Measurements from ENCODE around the gene LGSN. TPM values are rescaled to one million over a fixed set of nuclear protein-coding genes. Genes with fewer than 3 reads are reported as not detected.

The LGSN gene
- total and polyA plus RNA-seq, 2 experiments from 2014 or later: 0.15 to 0.45 TPM

DNA sequence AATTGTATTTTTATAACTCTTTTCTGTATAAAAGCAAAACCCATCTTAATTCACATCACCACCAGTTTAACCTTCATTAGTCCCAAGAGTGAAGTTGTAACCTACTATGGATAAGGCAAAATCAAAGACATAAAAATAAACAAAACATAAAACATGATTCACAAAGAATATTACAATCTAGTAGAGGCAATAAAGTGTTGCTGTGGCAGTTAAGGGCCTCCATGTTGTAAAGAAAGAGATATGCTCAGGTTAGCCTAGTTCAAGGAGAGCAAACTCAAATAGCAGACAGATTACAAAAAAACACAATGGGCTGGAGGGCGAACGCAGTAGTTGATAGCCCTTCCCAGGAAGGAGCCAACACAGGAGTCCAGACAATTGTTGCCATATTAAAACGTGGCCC is 13.4 kb downstream of the LGSN start:
- TF ChIP-seq EZH2 (IDR thresholded peaks at IDR 0.05; ENCODE audit: low read depth, unreplicated experiment): no peak
- no peak for TF ChIP-seq JUNB (IDR thresholded peaks at IDR 0.05; ENCODE audit: unreplicated experiment)
- TF ChIP-seq NANOG (IDR thresholded peaks at IDR 0.05; ENCODE audit: borderline replicate concordance): no peak
- no peak for TF ChIP-seq POLR2AphosphoS5 (IDR thresholded peaks at IDR 0.05; ENCODE audit: low read depth)
- no peak overlapping the region for H3K27ac Mint-ChIP-seq
- Histone ChIP-seq H3K27ac (ENCODE audit: low read depth) (no peak overlapping the region), H3K9me2 (ENCODE audit: insufficient read depth) (no peaks in the 10 kb centered on the region), H2AFZ (no peak overlapping the region), H3F3A (replicated peaks; ENCODE audit: low read depth) (no peaks in the 10 kb centered on the region), H3K4me2 (no peak overlapping the region), H3K4me1 (ENCODE audit: insufficient read depth) (no peaks in the 10 kb centered on the region), H3K27me3 (ENCODE audit: insufficient read depth) (no peaks in the 10 kb centered on the region), H4K20me1 (replicated peaks; ENCODE audit: insufficient read depth) (no peaks in the 10 kb centered on the region), H3K4me3 (no peak overlapping the region), H3K36me3 (ENCODE audit: insufficient read depth) (no peaks in the 10 kb centered on the region), H3K79me2 (replicated peaks; ENCODE audit: insufficient read depth) (no peaks in the 10 kb centered on the region)
- no peak overlapping the region for H3K4me3 Mint-ChIP-seq
- H3K4me1 Mint-ChIP-seq: no peaks in the 10 kb centered on the region
- ATAC-seq: no peak
- no peaks in the 10 kb centered on the region for H3K27me3 Mint-ChIP-seq (ENCODE audit: insufficient read depth, low read depth, poor library complexity)
- DNase-seq (ENCODE audit: low spot score): no peak
- H3K9me3 Mint-ChIP-seq: peaks cover 4% of the 10 kb centered on the region; the same call in 1 of the 3 replicates
- H3K36me3 Mint-ChIP-seq (ENCODE audit: low read depth): no peaks in the 10 kb centered on the region

DNA sequence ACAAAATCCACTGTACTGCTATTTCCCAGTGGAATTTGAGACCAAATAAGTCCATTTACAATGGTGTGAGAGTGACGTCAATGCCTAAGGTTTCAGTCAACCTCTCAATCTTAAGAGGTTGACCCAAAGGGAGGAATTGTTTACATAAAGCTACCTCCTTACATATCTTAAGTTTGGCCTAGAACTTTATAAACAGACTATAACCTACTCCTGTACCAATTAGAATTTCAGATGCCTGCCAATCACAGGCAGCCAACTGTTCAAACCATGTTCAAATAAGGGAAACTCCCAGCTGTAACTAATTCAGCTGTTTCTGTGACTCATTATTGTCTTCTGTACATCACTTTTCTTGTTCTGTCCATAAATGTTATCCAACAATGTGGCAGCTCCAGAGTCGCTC is 14.5 kb downstream of the LGSN start:
- Mint-ChIP-seq H3K27me3 (ENCODE audit: insufficient read depth, low read depth, poor library complexity) (no peaks in the 10 kb centered on the region), H3K4me3 (no peak overlapping the region), H3K36me3 (ENCODE audit: low read depth) (no peaks in the 10 kb centered on the region), H3K27ac (no peak overlapping the region), H3K4me1 (no peaks in the 10 kb centered on the region), H3K9me3 (no peaks in the 10 kb centered on the region)
- no peak overlapping the region for H2AFZ ChIP-seq
- no peaks in the 10 kb centered on the region for H3K27me3 ChIP-seq (ENCODE audit: insufficient read depth)
- H3K36me3 ChIP-seq (ENCODE audit: insufficient read depth): no peaks in the 10 kb centered on the region
- H3K79me2 ChIP-seq (replicated peaks; ENCODE audit: insufficient read depth): no peaks in the 10 kb centered on the region
- H3K27ac ChIP-seq (ENCODE audit: low read depth): no peak overlapping the region
- no peak overlapping the region for H3K4me2 ChIP-seq
- H3K4me1 ChIP-seq (ENCODE audit: insufficient read depth): no peaks in the 10 kb centered on the region
- H4K20me1 ChIP-seq (replicated peaks; ENCODE audit: insufficient read depth): no peaks in the 10 kb centered on the region
- H3F3A ChIP-seq (replicated peaks; ENCODE audit: low read depth): no peaks in the 10 kb centered on the region
- ATAC-seq (no peak), DNase-seq (ENCODE audit: low spot score) (no peak)
- no peaks in the 10 kb centered on the region for H3K9me2 ChIP-seq (ENCODE audit: insufficient read depth)
- no peak overlapping the region for H3K4me3 ChIP-seq
- TF ChIP-seq EZH2 (IDR thresholded peaks at IDR 0.05; ENCODE audit: low read depth, unreplicated experiment): no peak
- TF ChIP-seq JUNB (IDR thresholded peaks at IDR 0.05; ENCODE audit: unreplicated experiment): no peak
- TF ChIP-seq ZNF114 (CRISPR knock-in tag; IDR thresholded peaks at IDR 0.05): no peak
- TF ChIP-seq, protein P1, sequence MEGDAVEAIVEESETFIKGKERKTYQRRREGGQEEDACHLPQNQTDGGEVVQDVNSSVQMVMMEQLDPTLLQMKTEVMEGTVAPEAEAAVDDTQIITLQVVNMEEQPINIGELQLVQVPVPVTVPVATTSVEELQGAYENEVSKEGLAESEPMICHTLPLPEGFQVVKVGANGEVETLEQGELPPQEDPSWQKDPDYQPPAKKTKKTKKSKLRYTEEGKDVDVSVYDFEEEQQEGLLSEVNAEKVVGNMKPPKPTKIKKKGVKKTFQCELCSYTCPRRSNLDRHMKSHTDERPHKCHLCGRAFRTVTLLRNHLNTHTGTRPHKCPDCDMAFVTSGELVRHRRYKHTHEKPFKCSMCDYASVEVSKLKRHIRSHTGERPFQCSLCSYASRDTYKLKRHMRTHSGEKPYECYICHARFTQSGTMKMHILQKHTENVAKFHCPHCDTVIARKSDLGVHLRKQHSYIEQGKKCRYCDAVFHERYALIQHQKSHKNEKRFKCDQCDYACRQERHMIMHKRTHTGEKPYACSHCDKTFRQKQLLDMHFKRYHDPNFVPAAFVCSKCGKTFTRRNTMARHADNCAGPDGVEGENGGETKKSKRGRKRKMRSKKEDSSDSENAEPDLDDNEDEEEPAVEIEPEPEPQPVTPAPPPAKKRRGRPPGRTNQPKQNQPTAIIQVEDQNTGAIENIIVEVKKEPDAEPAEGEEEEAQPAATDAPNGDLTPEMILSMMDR (conservative IDR thresholded peaks at IDR 0.05; ENCODE audit: low read depth in 2 of 2): no peak
- no peak for TF ChIP-seq NANOG (IDR thresholded peaks at IDR 0.05; ENCODE audit: borderline replicate concordance)
- TF ChIP-seq, protein P2, sequence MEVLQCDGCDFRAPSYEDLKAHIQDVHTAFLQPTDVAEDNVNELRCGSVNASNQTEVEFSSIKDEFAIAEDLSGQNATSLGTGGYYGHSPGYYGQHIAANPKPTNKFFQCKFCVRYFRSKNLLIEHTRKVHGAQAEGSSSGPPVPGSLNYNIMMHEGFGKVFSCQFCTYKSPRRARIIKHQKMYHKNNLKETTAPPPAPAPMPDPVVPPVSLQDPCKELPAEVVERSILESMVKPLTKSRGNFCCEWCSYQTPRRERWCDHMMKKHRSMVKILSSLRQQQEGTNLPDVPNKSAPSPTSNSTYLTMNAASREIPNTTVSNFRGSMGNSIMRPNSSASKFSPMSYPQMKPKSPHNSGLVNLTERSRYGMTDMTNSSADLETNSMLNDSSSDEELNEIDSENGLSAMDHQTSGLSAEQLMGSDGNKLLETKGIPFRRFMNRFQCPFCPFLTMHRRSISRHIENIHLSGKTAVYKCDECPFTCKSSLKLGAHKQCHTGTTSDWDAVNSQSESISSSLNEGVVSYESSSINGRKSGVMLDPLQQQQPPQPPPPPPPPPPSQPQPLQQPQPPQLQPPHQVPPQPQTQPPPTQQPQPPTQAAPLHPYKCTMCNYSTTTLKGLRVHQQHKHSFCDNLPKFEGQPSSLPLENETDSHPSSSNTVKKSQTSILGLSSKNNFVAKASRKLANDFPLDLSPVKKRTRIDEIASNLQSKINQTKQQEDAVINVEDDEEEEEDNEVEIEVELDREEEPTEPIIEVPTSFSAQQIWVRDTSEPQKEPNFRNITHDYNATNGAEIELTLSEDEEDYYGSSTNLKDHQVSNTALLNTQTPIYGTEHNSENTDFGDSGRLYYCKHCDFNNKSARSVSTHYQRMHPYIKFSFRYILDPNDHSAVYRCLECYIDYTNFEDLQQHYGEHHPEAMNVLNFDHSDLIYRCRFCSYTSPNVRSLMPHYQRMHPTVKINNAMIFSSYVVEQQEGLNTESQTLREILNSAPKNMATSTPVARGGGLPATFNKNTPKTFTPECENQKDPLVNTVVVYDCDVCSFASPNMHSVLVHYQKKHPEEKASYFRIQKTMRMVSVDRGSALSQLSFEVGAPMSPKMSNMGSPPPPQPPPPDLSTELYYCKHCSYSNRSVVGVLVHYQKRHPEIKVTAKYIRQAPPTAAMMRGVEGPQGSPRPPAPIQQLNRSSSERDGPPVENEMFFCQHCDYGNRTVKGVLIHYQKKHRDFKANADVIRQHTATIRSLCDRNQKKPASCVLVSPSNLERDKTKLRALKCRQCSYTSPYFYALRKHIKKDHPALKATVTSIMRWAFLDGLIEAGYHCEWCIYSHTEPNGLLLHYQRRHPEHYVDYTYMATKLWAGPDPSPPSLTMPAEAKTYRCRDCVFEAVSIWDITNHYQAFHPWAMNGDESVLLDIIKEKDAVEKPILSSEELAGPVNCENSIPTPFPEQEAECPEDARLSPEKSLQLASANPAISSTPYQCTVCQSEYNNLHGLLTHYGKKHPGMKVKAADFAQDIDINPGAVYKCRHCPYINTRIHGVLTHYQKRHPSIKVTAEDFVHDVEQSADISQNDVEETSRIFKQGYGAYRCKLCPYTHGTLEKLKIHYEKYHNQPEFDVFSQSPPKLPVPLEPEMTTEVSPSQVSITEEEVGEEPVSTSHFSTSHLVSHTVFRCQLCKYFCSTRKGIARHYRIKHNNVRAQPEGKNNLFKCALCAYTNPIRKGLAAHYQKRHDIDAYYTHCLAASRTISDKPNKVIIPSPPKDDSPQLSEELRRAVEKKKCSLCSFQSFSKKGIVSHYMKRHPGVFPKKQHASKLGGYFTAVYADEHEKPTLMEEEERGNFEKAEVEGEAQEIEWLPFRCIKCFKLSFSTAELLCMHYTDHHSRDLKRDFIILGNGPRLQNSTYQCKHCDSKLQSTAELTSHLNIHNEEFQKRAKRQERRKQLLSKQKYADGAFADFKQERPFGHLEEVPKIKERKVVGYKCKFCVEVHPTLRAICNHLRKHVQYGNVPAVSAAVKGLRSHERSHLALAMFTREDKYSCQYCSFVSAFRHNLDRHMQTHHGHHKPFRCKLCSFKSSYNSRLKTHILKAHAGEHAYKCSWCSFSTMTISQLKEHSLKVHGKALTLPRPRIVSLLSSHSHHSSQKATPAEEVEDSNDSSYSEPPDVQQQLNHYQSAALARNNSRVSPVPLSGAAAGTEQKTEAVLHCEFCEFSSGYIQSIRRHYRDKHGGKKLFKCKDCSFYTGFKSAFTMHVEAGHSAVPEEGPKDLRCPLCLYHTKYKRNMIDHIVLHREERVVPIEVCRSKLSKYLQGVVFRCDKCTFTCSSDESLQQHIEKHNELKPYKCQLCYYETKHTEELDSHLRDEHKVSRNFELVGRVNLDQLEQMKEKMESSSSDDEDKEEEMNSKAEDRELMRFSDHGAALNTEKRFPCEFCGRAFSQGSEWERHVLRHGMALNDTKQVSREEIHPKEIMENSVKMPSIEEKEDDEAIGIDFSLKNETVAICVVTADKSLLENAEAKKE (CRISPR knock-in tag; IDR thresholded peaks at IDR 0.05): no peak
- no peak for TF ChIP-seq STAT1 (IDR thresholded peaks at IDR 0.05; ENCODE audit: unreplicated experiment)
- TF ChIP-seq, protein P3, sequence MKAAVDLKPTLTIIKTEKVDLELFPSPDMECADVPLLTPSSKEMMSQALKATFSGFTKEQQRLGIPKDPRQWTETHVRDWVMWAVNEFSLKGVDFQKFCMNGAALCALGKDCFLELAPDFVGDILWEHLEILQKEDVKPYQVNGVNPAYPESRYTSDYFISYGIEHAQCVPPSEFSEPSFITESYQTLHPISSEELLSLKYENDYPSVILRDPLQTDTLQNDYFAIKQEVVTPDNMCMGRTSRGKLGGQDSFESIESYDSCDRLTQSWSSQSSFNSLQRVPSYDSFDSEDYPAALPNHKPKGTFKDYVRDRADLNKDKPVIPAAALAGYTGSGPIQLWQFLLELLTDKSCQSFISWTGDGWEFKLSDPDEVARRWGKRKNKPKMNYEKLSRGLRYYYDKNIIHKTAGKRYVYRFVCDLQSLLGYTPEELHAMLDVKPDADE (IDR thresholded peaks at IDR 0.05): no peak
- TF ChIP-seq, protein P4, sequence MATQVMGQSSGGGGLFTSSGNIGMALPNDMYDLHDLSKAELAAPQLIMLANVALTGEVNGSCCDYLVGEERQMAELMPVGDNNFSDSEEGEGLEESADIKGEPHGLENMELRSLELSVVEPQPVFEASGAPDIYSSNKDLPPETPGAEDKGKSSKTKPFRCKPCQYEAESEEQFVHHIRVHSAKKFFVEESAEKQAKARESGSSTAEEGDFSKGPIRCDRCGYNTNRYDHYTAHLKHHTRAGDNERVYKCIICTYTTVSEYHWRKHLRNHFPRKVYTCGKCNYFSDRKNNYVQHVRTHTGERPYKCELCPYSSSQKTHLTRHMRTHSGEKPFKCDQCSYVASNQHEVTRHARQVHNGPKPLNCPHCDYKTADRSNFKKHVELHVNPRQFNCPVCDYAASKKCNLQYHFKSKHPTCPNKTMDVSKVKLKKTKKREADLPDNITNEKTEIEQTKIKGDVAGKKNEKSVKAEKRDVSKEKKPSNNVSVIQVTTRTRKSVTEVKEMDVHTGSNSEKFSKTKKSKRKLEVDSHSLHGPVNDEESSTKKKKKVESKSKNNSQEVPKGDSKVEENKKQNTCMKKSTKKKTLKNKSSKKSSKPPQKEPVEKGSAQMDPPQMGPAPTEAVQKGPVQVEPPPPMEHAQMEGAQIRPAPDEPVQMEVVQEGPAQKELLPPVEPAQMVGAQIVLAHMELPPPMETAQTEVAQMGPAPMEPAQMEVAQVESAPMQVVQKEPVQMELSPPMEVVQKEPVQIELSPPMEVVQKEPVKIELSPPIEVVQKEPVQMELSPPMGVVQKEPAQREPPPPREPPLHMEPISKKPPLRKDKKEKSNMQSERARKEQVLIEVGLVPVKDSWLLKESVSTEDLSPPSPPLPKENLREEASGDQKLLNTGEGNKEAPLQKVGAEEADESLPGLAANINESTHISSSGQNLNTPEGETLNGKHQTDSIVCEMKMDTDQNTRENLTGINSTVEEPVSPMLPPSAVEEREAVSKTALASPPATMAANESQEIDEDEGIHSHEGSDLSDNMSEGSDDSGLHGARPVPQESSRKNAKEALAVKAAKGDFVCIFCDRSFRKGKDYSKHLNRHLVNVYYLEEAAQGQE (IDR thresholded peaks at IDR 0.05; ENCODE audit: unreplicated experiment): no peak

All from GM23338 (cell line).